HepG2 (cell line): ENCODE data around the gene ATXN3L.

ENCODE experiments used
- GABPA ChIP-seq, 2 experiments: IDR thresholded peaks; 2 replicates each; pipeline ENCODE4 v1.6.1; 2011 to 2016; ENCODE audit warnings: low read depth in 2 of 2, low read length in 1 of 2, missing biosample characterization in 1 of 2, missing genetic modification characterization in 1 of 2
- TF ChIP-seq, protein P1 (sequence below): sonication (generic); formaldehyde crosslinking; IDR thresholded peaks from 2 replicates; pipeline ENCODE4 v1.8.1; 2023; ENCODE audit warnings: missing genetic modification reagents, inconsistent platforms, borderline replicate concordance

DNA sequence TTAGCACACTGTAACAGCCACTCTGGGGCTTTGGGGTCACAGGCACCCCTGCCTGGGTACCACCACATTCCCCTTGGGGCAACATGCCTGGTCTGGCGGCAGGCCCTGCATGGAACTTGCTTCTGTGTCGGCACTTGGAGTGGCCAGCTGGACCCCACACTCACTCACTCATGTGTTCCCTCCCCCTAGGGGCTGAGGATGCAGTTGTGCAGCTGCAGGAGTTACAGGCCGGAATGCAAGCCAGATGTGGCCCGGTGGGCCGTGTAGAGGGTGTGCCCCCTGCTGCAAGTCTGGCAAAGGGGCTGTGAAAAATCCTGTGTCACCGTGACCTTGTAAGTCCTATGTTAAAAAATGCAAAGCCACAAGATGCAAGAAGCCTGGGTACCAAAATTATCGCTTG, 34.2 kb downstream of the ATXN3L start:
- TF ChIP-seq, protein P1, sequence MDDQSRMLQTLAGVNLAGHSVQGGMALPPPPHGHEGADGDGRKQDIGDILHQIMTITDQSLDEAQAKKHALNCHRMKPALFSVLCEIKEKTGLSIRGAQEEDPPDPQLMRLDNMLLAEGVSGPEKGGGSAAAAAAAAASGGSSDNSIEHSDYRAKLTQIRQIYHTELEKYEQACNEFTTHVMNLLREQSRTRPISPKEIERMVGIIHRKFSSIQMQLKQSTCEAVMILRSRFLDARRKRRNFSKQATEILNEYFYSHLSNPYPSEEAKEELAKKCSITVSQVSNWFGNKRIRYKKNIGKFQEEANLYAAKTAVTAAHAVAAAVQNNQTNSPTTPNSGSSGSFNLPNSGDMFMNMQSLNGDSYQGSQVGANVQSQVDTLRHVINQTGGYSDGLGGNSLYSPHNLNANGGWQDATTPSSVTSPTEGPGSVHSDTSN (CRISPR knock-in tag), result no peak
- TF ChIP-seq GABPA (IDR thresholded peaks at IDR 0.05; ENCODE audit: low read depth, low read length) (no peak), GABPA (CRISPR knock-in tag; IDR thresholded peaks at IDR 0.05; ENCODE audit: low read depth) (no peak)
